Measurements from ENCODE around the gene CACNB4.

- TF ChIP-seq CTCF (conservative IDR thresholded peaks at IDR 0.05; ENCODE audit: low read depth, low read length) (no peak), EZH2 (IDR thresholded peaks at IDR 0.05; ENCODE audit: borderline replicate concordance, low read depth, low read length, poor library complexity, severe bottlenecking) (no peak)
Measured at GRCh38 chr2:151840216-151841046, 258.4 kb downstream of the CACNB4 start.

All from A673 (cell line).